ENCODE results near the gene CLDND1.

DNA sequence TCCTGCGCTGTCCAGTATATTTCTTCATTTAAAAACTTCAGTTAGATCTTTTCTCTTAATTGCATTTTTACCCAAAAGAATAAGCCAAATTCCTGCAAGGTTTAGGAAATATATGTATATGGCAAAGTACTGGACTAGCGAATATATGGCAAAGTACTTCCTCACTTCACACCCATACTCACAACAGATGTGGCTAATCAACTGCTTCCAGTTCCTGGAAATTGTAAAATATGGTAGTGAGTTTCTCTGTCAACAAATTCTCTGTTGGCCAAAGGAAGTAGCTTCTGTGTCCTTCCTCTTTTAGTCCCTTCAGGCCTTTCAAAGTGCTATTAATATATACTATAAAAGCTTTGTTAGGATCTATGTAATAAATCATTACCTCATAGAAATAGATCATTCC is 31.1 kb upstream of the CLDND1 start:
- TF ChIP-seq, protein P1, sequence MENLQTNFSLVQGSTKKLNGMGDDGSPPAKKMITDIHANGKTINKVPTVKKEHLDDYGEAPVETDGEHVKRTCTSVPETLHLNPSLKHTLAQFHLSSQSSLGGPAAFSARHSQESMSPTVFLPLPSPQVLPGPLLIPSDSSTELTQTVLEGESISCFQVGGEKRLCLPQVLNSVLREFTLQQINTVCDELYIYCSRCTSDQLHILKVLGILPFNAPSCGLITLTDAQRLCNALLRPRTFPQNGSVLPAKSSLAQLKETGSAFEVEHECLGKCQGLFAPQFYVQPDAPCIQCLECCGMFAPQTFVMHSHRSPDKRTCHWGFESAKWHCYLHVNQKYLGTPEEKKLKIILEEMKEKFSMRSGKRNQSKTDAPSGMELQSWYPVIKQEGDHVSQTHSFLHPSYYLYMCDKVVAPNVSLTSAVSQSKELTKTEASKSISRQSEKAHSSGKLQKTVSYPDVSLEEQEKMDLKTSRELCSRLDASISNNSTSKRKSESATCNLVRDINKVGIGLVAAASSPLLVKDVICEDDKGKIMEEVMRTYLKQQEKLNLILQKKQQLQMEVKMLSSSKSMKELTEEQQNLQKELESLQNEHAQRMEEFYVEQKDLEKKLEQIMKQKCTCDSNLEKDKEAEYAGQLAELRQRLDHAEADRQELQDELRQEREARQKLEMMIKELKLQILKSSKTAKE (IDR thresholded peaks at IDR 0.05; ENCODE audit: low read depth, poor library complexity, severe bottlenecking) = no peak
- TF ChIP-seq E2F4 (IDR thresholded peaks at IDR 0.05; ENCODE audit: low read depth, low read length) = no peak
